ENCODE data around the gene ETV7. TPM values are rescaled to one million over a fixed set of nuclear protein-coding genes. Genes with fewer than 3 reads are reported as not detected.
"Not testable (repeated sequence)": the region's sequence is repeated elsewhere in the genome, so short reads cannot be mapped to it uniquely, and the experiment has no call there.

ETV7 gene
- total RNA-seq, 2 experiments from 2014 or later, result 0.67 to 0.99 TPM

DNA sequence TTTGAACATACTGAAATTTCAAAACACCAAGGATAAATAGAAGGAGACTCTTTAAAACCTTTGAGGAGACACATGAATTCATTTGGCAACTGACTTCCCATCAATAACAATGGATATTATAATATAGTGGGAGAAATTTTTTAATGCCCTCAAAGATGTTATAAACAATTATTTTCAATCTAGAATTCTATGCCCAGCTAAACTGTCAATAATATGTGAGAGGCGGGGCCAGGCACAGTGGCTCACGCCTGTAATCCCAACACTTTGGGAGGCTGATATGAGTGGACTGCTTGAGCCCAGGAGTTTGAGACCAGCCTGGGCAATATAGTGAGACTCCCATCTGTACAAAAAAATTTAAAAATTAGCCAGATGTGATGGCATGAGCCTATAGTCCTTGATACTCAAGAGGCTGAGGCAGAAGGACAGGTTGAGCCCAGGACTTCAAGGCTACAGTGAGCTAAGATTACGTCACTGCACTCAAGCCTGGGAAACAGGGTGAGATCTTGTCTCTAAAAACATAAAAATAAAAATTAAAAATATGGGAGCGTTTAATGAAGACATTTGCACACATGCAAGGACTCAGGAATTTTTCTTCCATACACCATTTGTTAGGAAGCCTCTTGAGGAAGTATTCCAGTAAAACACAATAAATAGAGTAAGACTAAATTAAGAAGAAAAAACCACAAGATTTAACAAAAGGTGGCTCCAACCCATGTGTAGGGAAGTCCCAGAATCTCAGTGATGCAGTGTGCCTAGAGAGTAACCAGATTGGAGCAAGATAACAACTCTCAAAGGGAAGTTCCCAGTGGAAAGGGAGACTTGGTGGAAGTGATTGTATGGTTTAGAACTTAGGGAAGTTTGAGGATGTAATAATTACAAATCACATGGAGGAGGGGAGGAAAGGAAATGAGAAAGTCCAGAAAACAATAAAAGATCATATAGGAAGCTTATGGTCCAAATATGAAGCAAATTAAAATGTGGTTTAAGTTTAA is 26.3 kb upstream of the ETV7 start:
- Mint-ChIP-seq H3K4me1 (ENCODE audit: low read depth) (no peaks in the 10 kb centered on the region), H3K4me3 (no peak overlapping the region), H3K36me3 (ENCODE audit: low read depth) (peaks cover 2% of the 10 kb centered on the region), H3K27ac (no peak overlapping the region), H3K9me3 (peaks cover 4% of the 10 kb centered on the region), H3K27me3 (ENCODE audit: low read depth) (no peaks in the 10 kb centered on the region)
- CTCF ChIA-PET, result no interaction called here
- intact Hi-C loops (cut with micrococcal nuclease), result no loop called here
- no peak for DNase-seq

DNA sequence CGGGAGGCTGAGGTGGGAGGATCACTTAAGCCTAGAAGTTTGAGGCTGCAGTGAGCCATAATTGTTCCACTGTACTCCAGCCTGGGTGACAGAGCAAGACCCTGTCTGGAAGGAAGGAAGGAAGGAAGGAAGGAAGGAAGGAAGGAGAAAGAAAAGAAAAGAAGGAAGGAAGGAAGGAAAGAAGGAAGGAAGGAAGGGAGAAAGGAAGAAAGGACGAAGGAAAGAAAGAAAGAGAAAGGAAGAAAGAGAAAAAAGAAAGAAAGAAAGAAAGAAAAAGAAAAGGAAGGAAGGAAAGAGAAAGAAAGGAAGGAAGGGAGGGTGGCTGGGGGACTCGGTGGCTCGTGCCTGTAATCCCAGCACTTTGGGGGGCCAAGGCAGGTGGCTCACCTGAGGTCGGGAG is 22.2 kb upstream of the ETV7 start:
- H3K36me3 Mint-ChIP-seq (ENCODE audit: low read depth); intact Hi-C loops (cut with micrococcal nuclease); H3K4me1 Mint-ChIP-seq (ENCODE audit: low read depth); H3K27me3 Mint-ChIP-seq (ENCODE audit: low read depth); H3K27ac Mint-ChIP-seq; H3K9me3 Mint-ChIP-seq; H3K4me3 Mint-ChIP-seq; CTCF ChIA-PET; DNase-seq: not testable (repeated sequence)

DNA sequence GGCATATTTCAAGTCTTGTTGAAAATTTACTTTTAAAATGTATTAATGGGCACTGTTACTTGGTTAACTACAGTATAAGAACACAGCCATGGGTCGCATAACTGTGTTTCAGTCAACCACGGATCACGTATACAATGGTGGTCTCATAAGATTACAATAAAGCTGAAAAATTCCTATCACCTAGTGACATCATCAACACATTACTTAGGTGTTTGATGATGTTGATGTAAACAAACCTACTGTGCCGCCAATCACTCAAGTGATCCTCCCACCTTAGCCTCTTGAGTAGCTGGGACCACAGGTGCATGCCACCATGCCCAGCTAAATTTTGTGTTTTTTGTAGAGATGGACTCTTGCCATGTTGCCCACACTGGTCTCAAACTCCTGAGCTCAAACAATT is 16.7 kb upstream of the ETV7 start:
- DNase-seq, result no peak
- peaks cover 4% of the 10 kb centered on the region for H3K27me3 Mint-ChIP-seq (ENCODE audit: low read depth)
- H3K36me3 Mint-ChIP-seq (ENCODE audit: low read depth), result no peaks in the 10 kb centered on the region
- CTCF ChIA-PET, result no interaction called here
- H3K4me3 Mint-ChIP-seq, result no peak overlapping the region
- no peak overlapping the region for H3K27ac Mint-ChIP-seq
- intact Hi-C loops (cut with micrococcal nuclease), result no loop called here
- H3K4me1 Mint-ChIP-seq (ENCODE audit: low read depth), result no peaks in the 10 kb centered on the region
- no peaks in the 10 kb centered on the region for H3K9me3 Mint-ChIP-seq

DNA sequence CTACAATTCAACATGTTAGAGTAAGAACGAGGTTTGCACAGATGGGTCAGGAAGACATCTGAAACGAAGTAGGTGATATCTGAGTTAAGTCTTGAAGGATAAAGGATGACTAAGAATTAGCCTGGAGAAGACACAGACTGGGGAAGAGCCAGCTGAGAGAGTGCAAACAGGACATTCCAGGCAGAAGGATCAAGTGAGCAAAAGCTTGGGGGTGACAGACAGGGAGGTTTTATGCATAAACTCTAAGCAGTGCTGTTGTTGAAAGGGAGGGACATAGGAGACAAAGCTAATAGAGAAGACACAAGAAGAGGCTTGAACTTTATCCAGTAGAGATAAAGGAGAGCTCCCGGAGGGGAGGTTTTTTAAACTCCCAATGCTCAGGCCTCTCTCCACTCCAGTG is 15.0 kb upstream of the ETV7 start:
- no peak for DNase-seq
- H3K4me1 Mint-ChIP-seq (ENCODE audit: low read depth), result no peaks in the 10 kb centered on the region
- intact Hi-C loops (cut with micrococcal nuclease), result no loop called here
- CTCF ChIA-PET, result interaction anchor here (0.6 kb wide), 1 partner anchor 22 kb away, joined by 3 read pairs; no protein-coding TSS in a partner anchor
- no peak overlapping the region for H3K4me3 Mint-ChIP-seq
- peaks cover 4% of the 10 kb centered on the region for H3K27me3 Mint-ChIP-seq (ENCODE audit: low read depth)
- H3K9me3 Mint-ChIP-seq, result no peaks in the 10 kb centered on the region
- H3K36me3 Mint-ChIP-seq (ENCODE audit: low read depth), result no peaks in the 10 kb centered on the region
- no peak overlapping the region for H3K27ac Mint-ChIP-seq

DNA sequence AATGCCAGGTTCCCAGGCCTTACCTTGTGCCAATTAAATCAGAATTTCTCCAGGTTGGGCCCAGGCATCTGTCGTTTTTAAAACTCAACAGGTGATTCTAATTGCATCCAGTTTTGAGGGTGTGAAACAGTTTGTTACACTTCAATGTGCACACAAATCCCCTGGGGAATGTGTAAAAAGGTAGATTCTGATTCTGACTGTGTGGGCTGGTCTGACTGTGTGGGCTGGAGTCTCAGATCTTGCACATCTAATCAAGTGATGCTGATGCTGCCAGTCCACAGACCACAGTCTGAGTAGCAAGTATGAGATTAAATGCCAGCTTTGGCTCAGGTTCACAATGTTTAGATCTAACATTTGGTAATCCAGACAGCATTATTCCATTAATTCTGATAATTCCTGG is 12.5 kb upstream of the ETV7 start:
- Mint-ChIP-seq H3K27me3 (ENCODE audit: low read depth) (no peaks in the 10 kb centered on the region), H3K27ac (no peak overlapping the region)

DNA sequence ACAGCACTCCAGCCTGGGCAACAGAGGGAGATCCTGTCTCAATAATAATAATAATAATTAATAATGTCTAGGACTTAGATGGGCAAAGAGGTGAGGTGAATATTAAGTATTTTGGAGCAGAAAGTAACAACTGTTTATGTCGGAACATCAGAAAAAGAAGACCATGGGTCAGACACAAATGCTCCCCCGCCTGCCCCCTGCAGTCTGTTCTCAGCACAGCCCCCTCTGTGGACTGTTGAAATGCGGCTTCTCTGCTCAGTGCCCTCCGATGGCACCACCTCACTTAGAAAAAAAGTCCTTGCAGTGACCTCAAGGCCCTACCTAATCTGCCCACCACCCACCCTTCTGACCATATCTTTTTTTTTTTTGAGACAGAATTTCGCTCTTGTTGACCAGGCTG is 5.2 kb upstream of the ETV7 start:
- Mint-ChIP-seq H3K4me1 (ENCODE audit: low read depth) (peaks cover 6% of the 10 kb centered on the region), H3K27ac (no peak overlapping the region), H3K36me3 (ENCODE audit: low read depth) (no peaks in the 10 kb centered on the region), H3K4me3 (no peak overlapping the region), H3K27me3 (ENCODE audit: low read depth) (peaks cover 7% of the 10 kb centered on the region), H3K9me3 (no peaks in the 10 kb centered on the region)
- DNase-seq, result no peak
- intact Hi-C loops (cut with micrococcal nuclease), result no loop called here
- CTCF ChIA-PET, result no interaction called here

More for the DNA sequence above, 12.5 kb upstream of the ETV7 start:
- CTCF ChIA-PET, result no interaction called here
- H3K4me3 Mint-ChIP-seq, result no peak overlapping the region
- no peak for DNase-seq
- intact Hi-C loops (cut with micrococcal nuclease), result no loop called here
- no peaks in the 10 kb centered on the region for H3K9me3 Mint-ChIP-seq
- no peaks in the 10 kb centered on the region for H3K36me3 Mint-ChIP-seq (ENCODE audit: low read depth)
- no peaks in the 10 kb centered on the region for H3K4me1 Mint-ChIP-seq (ENCODE audit: low read depth)

DNA sequence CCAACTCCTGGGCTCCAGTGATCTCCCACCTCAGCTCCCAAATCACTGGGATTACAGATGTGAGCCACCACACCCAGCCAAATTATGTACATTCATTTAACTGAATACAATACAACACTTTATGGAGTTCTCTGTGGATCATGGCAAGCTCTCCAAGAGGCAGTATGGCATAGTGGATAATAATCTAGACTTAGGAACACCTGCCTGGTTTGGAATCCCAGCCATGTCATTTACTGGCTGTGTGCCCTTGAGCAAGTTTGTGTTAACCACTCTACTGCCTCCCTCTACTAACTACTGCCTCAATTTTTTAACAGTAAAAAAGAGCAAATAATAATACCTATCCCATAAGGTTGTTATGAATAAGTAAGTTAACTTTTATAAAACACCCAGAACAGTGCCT is 1.9 kb upstream of the ETV7 start:
- DNase-seq, result no peak
- CTCF ChIA-PET, result no interaction called here

DNA sequence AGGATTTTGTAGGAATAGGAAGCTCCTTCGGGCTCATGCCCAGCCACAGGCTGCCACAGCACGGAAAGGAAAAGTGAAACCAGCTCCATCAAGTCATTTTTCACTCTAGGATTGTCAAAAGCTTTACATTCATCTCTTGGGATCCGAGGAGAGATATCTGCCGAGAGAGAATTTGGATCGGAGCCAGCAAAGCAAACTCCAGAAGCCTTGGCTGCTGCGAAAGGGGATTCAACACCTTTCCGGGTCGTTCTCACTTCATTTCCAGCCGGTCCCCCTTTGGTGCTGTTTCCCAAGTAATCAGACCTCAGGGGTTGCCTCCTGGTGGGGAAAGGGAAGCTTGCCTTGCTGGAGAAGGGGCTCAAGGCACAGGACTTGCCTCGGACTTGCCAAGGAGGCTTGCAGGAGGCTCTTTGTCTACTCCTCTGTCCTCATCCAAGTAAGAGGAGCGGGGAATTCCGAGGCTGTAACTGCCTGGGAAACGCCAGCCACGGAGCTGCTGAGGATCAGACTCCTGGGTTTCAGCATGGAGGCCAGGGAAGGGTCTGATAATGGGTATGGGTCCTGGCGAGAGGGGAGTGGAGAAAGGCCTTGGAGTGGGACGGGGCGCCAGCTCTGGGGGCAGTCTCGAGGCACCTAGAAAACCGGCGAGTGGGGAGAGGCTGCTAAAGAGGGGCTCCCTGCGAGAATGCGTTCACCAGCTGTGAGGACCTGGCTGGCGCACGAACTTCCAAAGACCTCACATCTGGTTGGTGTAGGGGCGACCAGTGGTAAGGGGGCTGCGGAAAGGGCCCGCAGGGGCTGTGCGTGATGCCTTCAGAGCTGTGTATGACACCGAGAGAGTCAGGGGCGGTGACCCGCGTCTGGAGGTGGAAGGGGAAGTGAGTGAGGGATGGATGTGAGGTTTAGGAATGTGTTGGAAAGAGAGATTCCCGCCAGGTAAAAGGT is 702 bp downstream of the ETV7 start:
- peaks cover 36% of the 10 kb centered on the region for H3K4me1 Mint-ChIP-seq (ENCODE audit: low read depth)
- H3K9me3 Mint-ChIP-seq, result no peaks in the 10 kb centered on the region
- H3K36me3 Mint-ChIP-seq (ENCODE audit: low read depth), result no peaks in the 10 kb centered on the region
- intact Hi-C loops (cut with micrococcal nuclease), result no loop called here
- CTCF ChIA-PET, result interaction anchor here (1.0 kb wide), 1 partner anchor 38 kb away, joined by 3 read pairs; no protein-coding TSS in a partner anchor
- H3K27ac Mint-ChIP-seq, result no peak overlapping the region
- H3K27me3 Mint-ChIP-seq (ENCODE audit: low read depth), result peaks cover 11% of the 10 kb centered on the region
- H3K4me3 Mint-ChIP-seq, result peak overlapping the region; percentile 68
- peak; percentile 28 for DNase-seq

More for the DNA sequence above, 1.9 kb upstream of the ETV7 start:
- no peak overlapping the region for H3K27ac Mint-ChIP-seq
- intact Hi-C loops (cut with micrococcal nuclease), result no loop called here
- H3K9me3 Mint-ChIP-seq, result no peaks in the 10 kb centered on the region
- H3K27me3 Mint-ChIP-seq (ENCODE audit: low read depth), result peaks cover 11% of the 10 kb centered on the region
- H3K4me1 Mint-ChIP-seq (ENCODE audit: low read depth), result peaks cover 22% of the 10 kb centered on the region
- no peaks in the 10 kb centered on the region for H3K36me3 Mint-ChIP-seq (ENCODE audit: low read depth)
- no peak overlapping the region for H3K4me3 Mint-ChIP-seq

DNA sequence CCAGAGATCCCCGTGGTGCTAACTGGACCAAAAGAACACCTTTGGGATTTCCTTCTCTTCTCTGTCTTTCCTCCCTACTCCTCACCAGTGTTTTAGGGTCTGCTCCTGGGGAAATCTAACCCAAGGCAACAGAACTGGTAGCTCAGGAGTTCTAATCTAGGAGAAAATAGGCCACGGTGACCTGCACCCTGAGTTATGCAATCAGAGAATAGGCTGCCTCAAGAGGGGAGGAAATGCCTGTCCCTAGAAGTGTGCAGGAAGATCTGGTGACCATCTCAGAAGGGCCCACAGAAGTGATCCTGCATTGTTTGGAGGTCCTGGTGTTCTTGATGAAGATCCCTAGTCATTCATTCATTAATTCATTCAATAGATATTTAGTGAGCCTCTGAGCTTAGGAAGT is 3.4 kb downstream of the ETV7 start:
- intact Hi-C loops (cut with micrococcal nuclease), result no loop called here
- Mint-ChIP-seq H3K4me3 (no peak overlapping the region), H3K4me1 (ENCODE audit: low read depth) (peaks cover 36% of the 10 kb centered on the region), H3K9me3 (no peaks in the 10 kb centered on the region), H3K27me3 (ENCODE audit: low read depth) (peaks cover 11% of the 10 kb centered on the region), H3K27ac (no peak overlapping the region), H3K36me3 (ENCODE audit: low read depth) (no peaks in the 10 kb centered on the region)
- CTCF ChIA-PET, result interaction anchor here (0.7 kb wide), 1 partner anchor 43 kb away, joined by 3 read pairs; no protein-coding TSS in a partner anchor
- no peak for DNase-seq

DNA sequence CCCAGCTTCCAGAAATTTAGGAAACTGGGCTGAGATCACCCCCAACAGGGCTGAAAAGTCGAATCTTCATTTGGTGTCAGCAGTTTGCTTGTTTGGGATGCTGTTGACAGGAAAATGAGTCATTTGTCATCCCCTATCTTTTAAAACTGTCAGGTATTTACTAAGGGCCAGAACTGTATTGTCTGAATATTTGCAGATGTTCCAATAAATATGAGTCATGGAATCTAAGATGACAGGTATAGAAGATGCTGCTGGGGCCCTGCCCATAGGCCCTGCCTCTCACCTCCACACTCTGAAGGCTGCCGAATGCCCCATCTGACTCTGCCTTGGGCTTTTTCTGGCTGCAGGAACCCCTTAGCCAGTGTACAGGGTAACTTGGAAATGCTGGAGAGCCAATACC is 3.9 kb downstream of the ETV7 start:
- DNase-seq, result peak; percentile 35
- no peak overlapping the region for H3K27ac Mint-ChIP-seq
- CTCF ChIA-PET, result no interaction called here
- intact Hi-C loops (cut with micrococcal nuclease), result no loop called here
- no peak overlapping the region for H3K4me3 Mint-ChIP-seq
- peaks cover 10% of the 10 kb centered on the region for H3K27me3 Mint-ChIP-seq (ENCODE audit: low read depth)
- H3K4me1 Mint-ChIP-seq (ENCODE audit: low read depth), result peaks cover 36% of the 10 kb centered on the region
- no peaks in the 10 kb centered on the region for H3K9me3 Mint-ChIP-seq
- H3K36me3 Mint-ChIP-seq (ENCODE audit: low read depth), result no peaks in the 10 kb centered on the region

DNA sequence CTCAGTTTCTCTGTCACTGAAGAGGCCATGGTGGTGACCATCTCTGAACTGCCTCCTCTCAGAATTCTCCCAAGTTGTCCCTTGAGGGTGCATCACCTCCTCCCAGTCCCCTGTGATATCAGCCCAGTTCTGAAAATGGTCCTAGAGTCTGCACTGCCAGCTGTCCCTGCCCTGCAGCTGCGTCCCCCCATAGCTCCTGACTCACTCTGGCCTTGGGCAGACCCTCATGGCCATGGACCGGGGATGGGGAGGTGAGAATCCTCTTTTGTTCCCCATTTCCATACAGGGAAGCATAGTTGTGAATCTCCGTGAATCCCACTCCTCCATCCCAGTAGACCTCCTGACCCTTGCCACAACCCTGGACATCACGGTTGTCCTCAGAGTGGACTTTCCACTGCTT is 4.5 kb downstream of the ETV7 start:
- Mint-ChIP-seq H3K36me3 (ENCODE audit: low read depth) (no peaks in the 10 kb centered on the region), H3K4me1 (ENCODE audit: low read depth) (peaks cover 32% of the 10 kb centered on the region), H3K9me3 (no peaks in the 10 kb centered on the region), H3K4me3 (no peak overlapping the region), H3K27ac (no peak overlapping the region), H3K27me3 (ENCODE audit: low read depth) (peaks cover 4% of the 10 kb centered on the region)
- DNase-seq, result no peak
- CTCF ChIA-PET, result no interaction called here
- intact Hi-C loops (cut with micrococcal nuclease), result no loop called here

All from activated naive CD4-positive, alpha-beta T cell treated with anti-CD3 and anti-CD28 coated beads for 36 hours (primary cell).